ENCODE measurements around the gene FCGR3B.
"Not testable (repeated sequence)": the region's sequence is repeated elsewhere in the genome, so short reads cannot be mapped to it uniquely, and the experiment has no call there.

FCGR3B gene

GRCh38 chr1:161595173-161595572 is 35.8 kb downstream of the FCGR3B start:
- H3K4me1 ChIP-seq (ENCODE audit: control insufficient read depth, low read depth, low read length); H3K9ac ChIP-seq (ENCODE audit: low read length); H2BK120ac ChIP-seq (ENCODE audit: low read depth, low read length); H3K4ac ChIP-seq (ENCODE audit: low read depth, low read length); H3K79me2 ChIP-seq (ENCODE audit: control insufficient read depth, insufficient read depth, low read length); H2BK15ac ChIP-seq (replicated peaks; ENCODE audit: low read depth); H4K8ac ChIP-seq (ENCODE audit: low read depth, low read length); H4K5ac ChIP-seq (ENCODE audit: low read length); H3K27me3 ChIP-seq (ENCODE audit: insufficient read depth, low read length, poor library complexity); H3K79me1 ChIP-seq (ENCODE audit: low read length); H3K23ac ChIP-seq (ENCODE audit: low read length); H3K4me3 ChIP-seq (ENCODE audit: low read length); H3K27ac ChIP-seq (ENCODE audit: low read depth, low read length); H3K56ac ChIP-seq (ENCODE audit: low read length); H3K36me3 ChIP-seq (ENCODE audit: control insufficient read depth, insufficient read depth, low read length); H2BK5ac ChIP-seq (ENCODE audit: low read length); DNase-seq; H2AK5ac ChIP-seq (ENCODE audit: low read length); H3K4me2 ChIP-seq (ENCODE audit: low read length); H3K18ac ChIP-seq (ENCODE audit: low read length): not testable (repeated sequence)
- WGBS (ENCODE audit: extremely low coverage, insufficient coverage, low lambda C conversion rate) = no CpG with 5 or more reads among the region's 2 CpGs

DNA sequence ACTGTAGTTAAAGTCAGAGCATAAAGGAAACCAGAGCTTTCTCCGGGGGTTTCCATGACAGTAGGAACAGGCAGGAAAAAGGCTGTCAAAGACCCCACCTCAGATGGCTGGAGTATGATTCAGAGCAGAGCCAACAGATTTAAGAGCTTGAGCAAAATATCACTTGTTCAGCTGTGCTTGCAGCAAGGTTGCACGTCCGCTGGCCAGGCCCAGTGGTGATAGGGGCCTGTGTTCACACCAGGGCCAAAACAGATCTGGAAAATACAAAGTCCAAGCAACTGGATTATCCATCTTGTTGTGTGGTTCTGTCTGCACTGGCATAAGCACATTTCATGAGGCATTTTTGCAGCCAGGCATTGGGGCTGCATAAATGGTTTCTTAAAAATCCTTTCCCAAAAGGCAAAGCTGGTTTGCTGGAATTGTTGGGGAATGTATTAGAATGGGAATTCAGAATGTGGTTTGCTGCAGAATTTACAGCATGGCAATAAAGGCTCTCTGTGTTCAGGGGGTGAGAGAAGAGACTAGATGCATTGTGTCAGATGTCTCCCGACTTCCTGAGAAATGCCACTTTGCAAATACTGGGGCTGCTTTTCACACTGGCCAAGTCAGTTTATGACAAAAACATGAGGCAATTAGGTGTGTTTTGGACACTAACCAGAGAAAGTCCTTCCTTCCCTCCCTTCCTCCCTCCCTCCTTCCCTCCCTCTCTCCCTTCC is 36.5 kb downstream of the FCGR3B start:
- DNase-seq; H3K23ac ChIP-seq (ENCODE audit: low read length); H2AK5ac ChIP-seq (ENCODE audit: low read length); H3K4me2 ChIP-seq (ENCODE audit: low read length); H3K79me1 ChIP-seq (ENCODE audit: low read length); H3K4ac ChIP-seq (ENCODE audit: low read depth, low read length); H2BK120ac ChIP-seq (ENCODE audit: low read depth, low read length); H2BK15ac ChIP-seq (replicated peaks; ENCODE audit: low read depth); H3K27ac ChIP-seq (ENCODE audit: low read depth, low read length); H3K4me1 ChIP-seq (ENCODE audit: control insufficient read depth, low read depth, low read length); H4K5ac ChIP-seq (ENCODE audit: low read length); H3K56ac ChIP-seq (ENCODE audit: low read length); H3K36me3 ChIP-seq (ENCODE audit: control insufficient read depth, insufficient read depth, low read length); H3K27me3 ChIP-seq (ENCODE audit: insufficient read depth, low read length, poor library complexity); H4K8ac ChIP-seq (ENCODE audit: low read depth, low read length); H3K79me2 ChIP-seq (ENCODE audit: control insufficient read depth, insufficient read depth, low read length); H3K18ac ChIP-seq (ENCODE audit: low read length); H2BK5ac ChIP-seq (ENCODE audit: low read length); H3K4me3 ChIP-seq (ENCODE audit: low read length); H3K9ac ChIP-seq (ENCODE audit: low read length): not testable (repeated sequence)
- no CpG with 5 or more reads among the region's 4 CpGs for WGBS (ENCODE audit: extremely low coverage, insufficient coverage, low lambda C conversion rate)

GRCh38 chr1:161593092-161593755 is 37.8 kb downstream of the FCGR3B start:
- H3K36me3 ChIP-seq (ENCODE audit: control insufficient read depth, insufficient read depth, low read length); DNase-seq; H2AK5ac ChIP-seq (ENCODE audit: low read length); H3K27ac ChIP-seq (ENCODE audit: low read depth, low read length); H3K4ac ChIP-seq (ENCODE audit: low read depth, low read length); H3K4me1 ChIP-seq (ENCODE audit: control insufficient read depth, low read depth, low read length); H3K79me2 ChIP-seq (ENCODE audit: control insufficient read depth, insufficient read depth, low read length); H3K18ac ChIP-seq (ENCODE audit: low read length); H2BK120ac ChIP-seq (ENCODE audit: low read depth, low read length); H3K79me1 ChIP-seq (ENCODE audit: low read length); H2BK5ac ChIP-seq (ENCODE audit: low read length); H3K9ac ChIP-seq (ENCODE audit: low read length); H4K8ac ChIP-seq (ENCODE audit: low read depth, low read length); H3K27me3 ChIP-seq (ENCODE audit: insufficient read depth, low read length, poor library complexity); H4K5ac ChIP-seq (ENCODE audit: low read length); H2BK15ac ChIP-seq (replicated peaks; ENCODE audit: low read depth); H3K4me3 ChIP-seq (ENCODE audit: low read length); H3K56ac ChIP-seq (ENCODE audit: low read length); H3K4me2 ChIP-seq (ENCODE audit: low read length); H3K23ac ChIP-seq (ENCODE audit: low read length): not testable (repeated sequence)
- no CpG with 5 or more reads among the region's 11 CpGs for WGBS (ENCODE audit: extremely low coverage, insufficient coverage, low lambda C conversion rate)

GRCh38 chr1:161592586-161592985 is 38.4 kb downstream of the FCGR3B start:
- not testable (repeated sequence) for H2BK5ac ChIP-seq (ENCODE audit: low read length); H3K18ac ChIP-seq (ENCODE audit: low read length); DNase-seq; H2BK15ac ChIP-seq (replicated peaks; ENCODE audit: low read depth); H3K36me3 ChIP-seq (ENCODE audit: control insufficient read depth, insufficient read depth, low read length); H3K27me3 ChIP-seq (ENCODE audit: insufficient read depth, low read length, poor library complexity); H3K4me3 ChIP-seq (ENCODE audit: low read length); H4K8ac ChIP-seq (ENCODE audit: low read depth, low read length); H3K79me1 ChIP-seq (ENCODE audit: low read length); H2AK5ac ChIP-seq (ENCODE audit: low read length); H3K23ac ChIP-seq (ENCODE audit: low read length); H3K27ac ChIP-seq (ENCODE audit: low read depth, low read length); H3K4me2 ChIP-seq (ENCODE audit: low read length); H3K4ac ChIP-seq (ENCODE audit: low read depth, low read length); H3K56ac ChIP-seq (ENCODE audit: low read length); H3K79me2 ChIP-seq (ENCODE audit: control insufficient read depth, insufficient read depth, low read length); H4K5ac ChIP-seq (ENCODE audit: low read length); H3K4me1 ChIP-seq (ENCODE audit: control insufficient read depth, low read depth, low read length); H2BK120ac ChIP-seq (ENCODE audit: low read depth, low read length); H3K9ac ChIP-seq (ENCODE audit: low read length)
- WGBS (ENCODE audit: extremely low coverage, insufficient coverage, low lambda C conversion rate) = no CpG with 5 or more reads among the region's 3 CpGs

DNA sequence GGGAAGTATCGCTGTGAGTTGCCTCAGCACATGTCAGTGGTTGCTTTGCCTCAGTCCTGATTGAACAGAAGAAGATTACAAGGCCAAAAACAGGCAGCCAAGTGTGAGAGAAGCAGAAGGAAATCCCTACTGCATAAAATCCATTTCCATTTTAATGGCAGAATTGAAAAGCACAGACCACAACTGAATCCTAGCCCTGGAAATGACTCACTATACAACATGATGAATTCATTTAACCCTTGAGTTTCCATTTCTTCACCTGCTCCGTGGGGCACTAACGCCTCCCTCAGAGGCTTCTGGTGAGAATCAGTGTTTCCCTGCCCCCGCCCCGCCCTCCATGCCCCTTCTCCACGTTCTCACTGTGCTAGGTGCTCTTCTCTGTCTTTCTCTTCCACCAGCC is 41.1 kb downstream of the FCGR3B start:
- not testable (repeated sequence) for H3K56ac ChIP-seq (ENCODE audit: low read length); H3K4me1 ChIP-seq (ENCODE audit: control insufficient read depth, low read depth, low read length); H2BK5ac ChIP-seq (ENCODE audit: low read length); DNase-seq; H3K27ac ChIP-seq (ENCODE audit: low read depth, low read length); H4K5ac ChIP-seq (ENCODE audit: low read length); H4K8ac ChIP-seq (ENCODE audit: low read depth, low read length); H3K36me3 ChIP-seq (ENCODE audit: control insufficient read depth, insufficient read depth, low read length); H3K4me3 ChIP-seq (ENCODE audit: low read length); H3K23ac ChIP-seq (ENCODE audit: low read length); H3K27me3 ChIP-seq (ENCODE audit: insufficient read depth, low read length, poor library complexity); H3K4me2 ChIP-seq (ENCODE audit: low read length); H3K9ac ChIP-seq (ENCODE audit: low read length); H3K4ac ChIP-seq (ENCODE audit: low read depth, low read length); H2AK5ac ChIP-seq (ENCODE audit: low read length); H2BK15ac ChIP-seq (replicated peaks; ENCODE audit: low read depth); H3K18ac ChIP-seq (ENCODE audit: low read length); H3K79me1 ChIP-seq (ENCODE audit: low read length); H2BK120ac ChIP-seq (ENCODE audit: low read depth, low read length); H3K79me2 ChIP-seq (ENCODE audit: control insufficient read depth, insufficient read depth, low read length)
- no CpG with 5 or more reads among the region's 6 CpGs for WGBS (ENCODE audit: extremely low coverage, insufficient coverage, low lambda C conversion rate)

DNA sequence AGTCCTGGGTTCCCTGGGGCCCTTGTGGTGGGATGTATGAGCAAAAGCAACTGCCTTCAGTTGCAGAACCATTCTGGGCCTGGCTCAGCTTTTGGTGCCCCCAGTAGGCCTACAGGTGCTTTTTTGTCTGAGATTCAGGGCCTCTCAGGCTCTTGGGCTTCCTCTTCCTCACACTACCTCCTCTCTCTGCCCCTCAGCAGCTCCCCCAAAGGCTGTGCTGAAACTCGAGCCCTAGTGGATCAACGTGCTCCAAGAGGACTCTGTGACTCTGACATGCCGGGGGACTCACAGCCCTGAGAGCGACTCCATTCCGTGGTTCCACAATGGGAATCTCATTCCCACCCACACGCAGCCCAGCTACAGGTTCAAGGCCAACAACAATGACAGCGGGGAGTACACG is 41.6 kb downstream of the FCGR3B start:
- H2BK15ac ChIP-seq (replicated peaks; ENCODE audit: low read depth); H3K27ac ChIP-seq (ENCODE audit: low read depth, low read length); H3K79me1 ChIP-seq (ENCODE audit: low read length); H3K4me1 ChIP-seq (ENCODE audit: control insufficient read depth, low read depth, low read length); H3K79me2 ChIP-seq (ENCODE audit: control insufficient read depth, insufficient read depth, low read length); H3K18ac ChIP-seq (ENCODE audit: low read length); H2BK120ac ChIP-seq (ENCODE audit: low read depth, low read length); H2AK5ac ChIP-seq (ENCODE audit: low read length); H2BK5ac ChIP-seq (ENCODE audit: low read length); H3K27me3 ChIP-seq (ENCODE audit: insufficient read depth, low read length, poor library complexity); H3K36me3 ChIP-seq (ENCODE audit: control insufficient read depth, insufficient read depth, low read length); H3K23ac ChIP-seq (ENCODE audit: low read length); DNase-seq; H3K56ac ChIP-seq (ENCODE audit: low read length); H4K5ac ChIP-seq (ENCODE audit: low read length); H4K8ac ChIP-seq (ENCODE audit: low read depth, low read length); H3K9ac ChIP-seq (ENCODE audit: low read length); H3K4me2 ChIP-seq (ENCODE audit: low read length); H3K4me3 ChIP-seq (ENCODE audit: low read length); H3K4ac ChIP-seq (ENCODE audit: low read depth, low read length): not testable (repeated sequence)
- WGBS (ENCODE audit: extremely low coverage, insufficient coverage, low lambda C conversion rate) = no CpG with 5 or more reads among the region's 8 CpGs

Measured in mesendoderm (in vitro differentiated cells).